GM23248 (cell line): Measurements from ENCODE around the gene LFNG. TPM values are rescaled to one million over a fixed set of nuclear protein-coding genes. Genes with fewer than 3 reads are reported as not detected.

ENCODE experiments used
- DNase-seq: peaks from one replicate; pipeline ENCODE4 v3.0.0-alpha.2; 2015
- H2AFZ ChIP-seq: fragments of 200-600 bp; sonication (generic); 2 replicates; pipeline ENCODE4 v1.6.1; 2016; ENCODE audit warnings: antibody characterized with exemption
- H3F3A ChIP-seq: fragments of 200-600 bp; sonication (generic); 2 replicates; pipeline ENCODE4 v1.6.1; 2016; ENCODE audit warnings: mild to moderate bottlenecking, antibody characterized with exemption, mixed run types; ENCODE audit not compliant: insufficient read depth
- H3K27ac ChIP-seq: fragments of 200-600 bp; sonication (generic); 2 replicates; pipeline ENCODE4 v1.5.1; 2016; ENCODE audit warnings: mild to moderate bottlenecking
- H3K27me3 ChIP-seq: fragments of 200-600 bp; sonication (generic); replicated peaks from 2 replicates; pipeline ENCODE4 v1.6.1; 2016; ENCODE audit warnings: mild to moderate bottlenecking; ENCODE audit not compliant: insufficient read depth
- H3K36me3 ChIP-seq: fragments of 200-600 bp; sonication (generic); 2 replicates; pipeline ENCODE4 v1.6.1; 2016; ENCODE audit warnings: low read depth, mild to moderate bottlenecking
- H3K4me1 ChIP-seq: fragments of 200-600 bp; sonication (generic); 2 replicates; pipeline ENCODE4 v1.6.1; 2016; ENCODE audit warnings: mild to moderate bottlenecking; ENCODE audit not compliant: insufficient read depth
- H3K4me2 ChIP-seq: fragments of 200-600 bp; sonication (generic); one replicate; pipeline ENCODE4 v1.6.1; 2016; ENCODE audit warnings: mild to moderate bottlenecking; ENCODE audit not compliant: unreplicated experiment
- H3K4me3 ChIP-seq: fragments of 200-600 bp; sonication (generic); 2 replicates; pipeline ENCODE4 v1.5.1; 2016; ENCODE audit warnings: mild to moderate bottlenecking
- H3K79me2 ChIP-seq: fragments of 200-600 bp; sonication (generic); 2 replicates; pipeline ENCODE4 v1.6.1; 2016; ENCODE audit warnings: mild to moderate bottlenecking; ENCODE audit not compliant: insufficient read depth
- H3K9ac ChIP-seq: fragments of 200-600 bp; sonication (generic); 2 replicates; pipeline ENCODE4 v1.6.1; 2016; ENCODE audit warnings: mild to moderate bottlenecking
- H3K9me2 ChIP-seq: fragments of 200-600 bp; sonication (generic); 2 replicates; pipeline ENCODE4 v1.6.1; 2016; ENCODE audit warnings: mixed run types, mild to moderate bottlenecking, moderate library complexity; ENCODE audit not compliant: insufficient read depth
- H3K9me3 ChIP-seq: fragments of 200-600 bp; sonication (generic); one replicate; pipeline ENCODE4 v1.6.1; 2017; ENCODE audit warnings: low read depth
- H4K20me1 ChIP-seq: fragments of 200-600 bp; sonication (generic); 2 replicates; pipeline ENCODE4 v1.6.0; 2016; ENCODE audit not compliant: insufficient read depth
- EZH2 ChIP-seq: fragments of 200-600 bp; sonication (generic); IDR thresholded peaks from 2 replicates; pipeline ENCODE4 v1.6.1; 2018; ENCODE audit warnings: antibody characterized with exemption, mild to moderate bottlenecking; ENCODE audit not compliant: insufficient read depth, poor library complexity, severe bottlenecking
- EZH2phosphoT487 ChIP-seq: fragments of 200-600 bp; sonication (generic); IDR thresholded peaks from 2 replicates; pipeline ENCODE4 v1.6.1; 2018; ENCODE audit warnings: antibody characterized with exemption, moderate library complexity, mild to moderate bottlenecking, low read depth; ENCODE audit not compliant: insufficient read depth
- WGBS, 2 experiments: methylation state at CpG; one replicate each; pipeline ENCODE4 v1.1.6; 2015 to 2017; ENCODE audit warnings: low lambda C conversion rate in 2 of 2, low coverage in 1 of 2; ENCODE audit errors: missing lambda C conversion rate in 2 of 2; 5-methylcytosine and 5-hydroxymethylcytosine counted together
- in situ Hi-C: fragments of 300-500 bp; cut with MboI; formaldehyde crosslinking; loops from 2 replicates; pipeline ENCODE4 v1.15.0; 2020
- polyA plus RNA-seq: library from polyadenylated mRNA; unstranded; fragments of >200 nt; fragmentation: Nextera tagmentation; extraction: Ambion mirVana; gene quantifications from 2 replicates; pipeline ENCODE4 v1.2.1, GENCODE V29; 2016
- total RNA-seq: library from RNA; depleted of rRNA; stranded (reverse); fragments of >200 nt; shearing (Covaris generic); gene quantifications from 2 replicates; pipeline ENCODE4 v1.2.3, GENCODE V29; 2014

Gene LFNG
- total and polyA plus RNA-seq, 2 experiments from 2014 or later: 0.18 to 3.6 TPM

GRCh38 chr7:2527505-2528467, 8.2 kb downstream of the LFNG start:
- Histone ChIP-seq H3K27ac (peak overlapping the region; percentile 35), H3K4me3 (no peak overlapping the region), H3K79me2 (no peaks in the 10 kb centered on the region), H3F3A (peaks cover 5% of the 10 kb centered on the region; the same call in 1 of the 2 replicates), H3K9me2 (no peaks in the 10 kb centered on the region), H4K20me1 (no peaks in the 10 kb centered on the region), H3K4me2 (no peak overlapping the region), H3K36me3 (no peaks in the 10 kb centered on the region), H3K27me3 (no peaks in the 10 kb centered on the region), H3K9ac (no peak overlapping the region), H3K9me3 (no peaks in the 10 kb centered on the region), H3K4me1 (peaks cover 32% of the 10 kb centered on the region), H2AFZ (no peak overlapping the region)
- TF ChIP-seq EZH2phosphoT487: no peak
- TF ChIP-seq EZH2: no peak
- in situ Hi-C loops: no loop called here
- DNase-seq: peak; percentile 92
- WGBS, 2 experiments: 37 to 42% methylated on average over 17 of the region's 17 CpGs

GRCh38 chr7:2528481-2529095, 9.0 kb downstream of the LFNG start:
- Histone ChIP-seq H4K20me1 (no peaks in the 10 kb centered on the region), H3K36me3 (no peaks in the 10 kb centered on the region), H3K4me1 (peaks cover 32% of the 10 kb centered on the region), H3K27ac (peak overlapping the region; percentile 35), H3K4me2 (no peak overlapping the region), H3K9me3 (no peaks in the 10 kb centered on the region), H3K27me3 (no peaks in the 10 kb centered on the region), H2AFZ (no peak overlapping the region), H3K4me3 (no peak overlapping the region), H3K79me2 (no peaks in the 10 kb centered on the region), H3K9me2 (no peaks in the 10 kb centered on the region), H3K9ac (no peak overlapping the region), H3F3A (peaks cover 5% of the 10 kb centered on the region; the same call in 1 of the 2 replicates)
- in situ Hi-C loops: no loop called here
- DNase-seq: no peak
- WGBS, 2 experiments: 78 to 81% methylated on average over 17 to 18 of the region's 18 CpGs
- TF ChIP-seq EZH2phosphoT487 (no peak), EZH2 (no peak)

GRCh38 chr7:2529161-2530070, 9.8 kb downstream of the LFNG start:
- peak overlapping the region; percentile 39 for H3K4me3 ChIP-seq
- H3K9me3 ChIP-seq: no peaks in the 10 kb centered on the region
- DNase-seq: peak; percentile 90
- peak overlapping the region; percentile 51 for H3K27ac ChIP-seq
- no peaks in the 10 kb centered on the region for H3K36me3 ChIP-seq
- H3F3A ChIP-seq: peaks cover 5% of the 10 kb centered on the region; the same call in 1 of the 2 replicates
- H3K4me1 ChIP-seq: peaks cover 32% of the 10 kb centered on the region
- H3K9ac ChIP-seq: peak overlapping the region; percentile 58
- WGBS, 2 experiments: 23 to 24% methylated on average over 18 to 30 of the region's 30 CpGs
- 0 out of 2 replicates have a peak overlapping the region, but pooled peaks have one; percentile 15 for H2AFZ ChIP-seq
- H4K20me1 ChIP-seq: no peaks in the 10 kb centered on the region
- in situ Hi-C loops: no loop called here
- no peaks in the 10 kb centered on the region for H3K9me2 ChIP-seq
- TF ChIP-seq EZH2 (no peak), EZH2phosphoT487 (no peak)
- H3K79me2 ChIP-seq: no peaks in the 10 kb centered on the region
- no peaks in the 10 kb centered on the region for H3K27me3 ChIP-seq
- peak overlapping the region; percentile 69 for H3K4me2 ChIP-seq
